Mesenchymal stem cell (in vitro differentiated cells and primary cell): ENCODE measurements around the gene ARHGEF4.

ENCODE experiments used
- DNase-seq: peaks from one replicate; pipeline ENCODE4 v3.0.0-alpha.2; 2013
- H2AFZ ChIP-seq: one replicate; pipeline ENCODE4 v1.6.1; 2013; ENCODE audit warnings: low read depth, mild to moderate bottlenecking, control low read depth, inconsistent platforms, low read length, moderate library complexity
- H2AK5ac ChIP-seq: 2 replicates; pipeline ENCODE4 v1.6.1; 2013; ENCODE audit warnings: low read length, moderate library complexity, mild to moderate bottlenecking, inconsistent platforms; ENCODE audit not compliant: severe bottlenecking
- H2BK120ac ChIP-seq: one replicate; pipeline ENCODE4 v1.6.1; 2013; ENCODE audit warnings: low read depth, mild to moderate bottlenecking, inconsistent platforms, low read length, moderate library complexity
- H2BK12ac ChIP-seq, 2 experiments: one replicate each; pipeline ENCODE4 v1.6.1; 2013; ENCODE audit warnings: inconsistent platforms in 2 of 2, low read length in 2 of 2, mild to moderate bottlenecking in 2 of 2, moderate library complexity in 2 of 2, control low read depth in 1 of 2
- H2BK15ac ChIP-seq: one replicate; pipeline ENCODE4 v1.6.1; 2013; ENCODE audit warnings: mild to moderate bottlenecking, low read depth, inconsistent platforms; ENCODE audit not compliant: poor library complexity, severe bottlenecking
- H2BK5ac ChIP-seq: 2 replicates; pipeline ENCODE4 v1.6.1; 2013; ENCODE audit warnings: low read depth, mild to moderate bottlenecking, low read length, control low read depth, inconsistent platforms; ENCODE audit not compliant: poor library complexity, severe bottlenecking
- H3K14ac ChIP-seq, 2 experiments: one replicate each; pipeline ENCODE4 v1.6.1; 2013; ENCODE audit warnings: inconsistent platforms in 2 of 2, low read length in 2 of 2, control low read depth in 1 of 2, mild to moderate bottlenecking in 1 of 2, moderate library complexity in 1 of 2
- H3K18ac ChIP-seq, 2 experiments: one replicate each; pipeline ENCODE4 v1.6.1; 2013; ENCODE audit warnings: inconsistent platforms in 2 of 2, low read length in 2 of 2, control low read depth in 1 of 2, low read depth in 1 of 2, mild to moderate bottlenecking in 1 of 2
- H3K23ac ChIP-seq, 2 experiments: one replicate each; pipeline ENCODE4 v1.6.1; 2013; ENCODE audit warnings: inconsistent platforms in 2 of 2, low read length in 2 of 2, mild to moderate bottlenecking in 2 of 2, moderate library complexity in 2 of 2, control low read depth in 1 of 2
- H3K27ac ChIP-seq: 2 replicates; pipeline ENCODE4 v1.5.1; 2013; ENCODE audit warnings: mild to moderate bottlenecking, moderate library complexity, low read length, control low read depth, inconsistent platforms; ENCODE audit not compliant: poor library complexity, severe bottlenecking
- H3K27me3 ChIP-seq, 2 experiments: 2 replicates each; pipeline versions ENCODE4 v1.6.1 to v1.7.0; 2013; ENCODE audit warnings: low read length in 2 of 2, mild to moderate bottlenecking in 2 of 2, moderate library complexity in 2 of 2, control low read depth in 1 of 2, inconsistent platforms in 1 of 2; ENCODE audit not compliant: control insufficient read depth in 1 of 2, insufficient read depth in 1 of 2
- H3K36me3 ChIP-seq, 2 experiments: 2 replicates each; pipeline versions ENCODE4 v1.6.1 to v1.7.0; 2013; ENCODE audit warnings: low read length in 2 of 2, control low read depth in 1 of 2, inconsistent platforms in 1 of 2, low read depth in 1 of 2, mild to moderate bottlenecking in 1 of 2; ENCODE audit not compliant: insufficient read depth in 2 of 2, control insufficient read depth in 1 of 2
- H3K4ac ChIP-seq, 2 experiments: one replicate each; pipeline ENCODE4 v1.6.1; 2013; ENCODE audit warnings: inconsistent platforms in 2 of 2, low read length in 2 of 2, mild to moderate bottlenecking in 2 of 2, moderate library complexity in 2 of 2, control low read depth in 1 of 2, low read depth in 1 of 2
- H3K4me1 ChIP-seq: 2 replicates; pipeline ENCODE4 v1.6.1; 2013; ENCODE audit warnings: low read depth, low read length, control low read depth; ENCODE audit not compliant: control insufficient read depth, insufficient read depth
- H3K4me2 ChIP-seq: 2 replicates; pipeline ENCODE4 v1.6.1; 2013; ENCODE audit warnings: low read length, mild to moderate bottlenecking, inconsistent platforms; ENCODE audit not compliant: poor library complexity, severe bottlenecking
- H3K4me3 ChIP-seq, 2 experiments: 2 replicates each; pipeline versions ENCODE4 v1.5.1 to v1.7.0; 2013; ENCODE audit warnings: low read length in 2 of 2, mild to moderate bottlenecking in 2 of 2, control low read depth in 1 of 2, low read depth in 1 of 2; ENCODE audit not compliant: insufficient read depth in 1 of 2
- H3K79me1 ChIP-seq: replicated peaks from 2 replicates; pipeline ENCODE4 v1.6.1; 2013; ENCODE audit warnings: mild to moderate bottlenecking, control low read depth, low read length, inconsistent platforms; ENCODE audit not compliant: poor library complexity, severe bottlenecking
- H3K9ac ChIP-seq: 2 replicates; pipeline ENCODE4 v1.7.0; 2013; ENCODE audit warnings: mild to moderate bottlenecking, low read length, moderate library complexity
- H3K9me3 ChIP-seq: 2 replicates; pipeline ENCODE4 v1.7.0; 2013; ENCODE audit warnings: mild to moderate bottlenecking, low read length; ENCODE audit not compliant: control insufficient read depth
- H4K8ac ChIP-seq: one replicate; pipeline ENCODE4 v1.6.1; 2013; ENCODE audit warnings: inconsistent platforms, mild to moderate bottlenecking, low read length, moderate library complexity
- H4K91ac ChIP-seq: one replicate; pipeline ENCODE4 v1.6.1; 2013; ENCODE audit warnings: mild to moderate bottlenecking, low read length, inconsistent platforms
- WGBS: methylation state at CpG from one replicate; pipeline ENCODE4 v1.1.7; 2013; ENCODE audit warnings: mixed read lengths; 5-methylcytosine and 5-hydroxymethylcytosine counted together

The ARHGEF4 gene

GRCh38 chr2:131015764-131016163, 179.1 kb downstream of the ARHGEF4 start:
- Histone ChIP-seq H2BK120ac (no peak overlapping the region), H2AFZ (no peak overlapping the region), H3K79me1 (no peaks in the 10 kb centered on the region)

GRCh38 chr2:131016826-131017741, 180.4 kb downstream of the ARHGEF4 start:
- H2BK5ac ChIP-seq: no peak overlapping the region
- H3K27ac ChIP-seq: no peak overlapping the region
- no peak overlapping the region for H3K4me2 ChIP-seq
- H2BK12ac ChIP-seq: no peak overlapping the region
- H3K4ac ChIP-seq: no peak overlapping the region
- no peaks in the 10 kb centered on the region for H3K9me3 ChIP-seq
- H3K27me3 ChIP-seq: peaks cover 11 to 14% of the 10 kb centered on the region in 2 experiments
- peak overlapping the region; percentile 57 for H3K9ac ChIP-seq
- H4K8ac ChIP-seq: no peak overlapping the region
- H4K91ac ChIP-seq: no peak overlapping the region
- peak overlapping the region in 1 of 2 experiments; percentile 34 for H3K4me3 ChIP-seq
- no peak overlapping the region for H3K23ac ChIP-seq
- 78% methylated on average over 4 of the region's 8 CpGs for WGBS
- no peak for DNase-seq
- H3K4me1 ChIP-seq: peaks cover 1% of the 10 kb centered on the region
- no peak overlapping the region for H3K14ac ChIP-seq
- H2AFZ ChIP-seq: peak overlapping the region; percentile 27
- H3K36me3 ChIP-seq: no peaks in the 10 kb centered on the region
- no peak overlapping the region for H2BK15ac ChIP-seq
- no peak overlapping the region for H2BK120ac ChIP-seq
- H3K79me1 ChIP-seq: no peaks in the 10 kb centered on the region
- H2AK5ac ChIP-seq: no peak overlapping the region
- no peak overlapping the region for H3K18ac ChIP-seq

More at GRCh38 chr2:131015764-131016163, 179.1 kb downstream of the ARHGEF4 start:
- H2AK5ac ChIP-seq: no peak overlapping the region
- H3K4me1 ChIP-seq: peaks cover 1% of the 10 kb centered on the region
- DNase-seq: no peak
- H3K4me3 ChIP-seq: no peak overlapping the region
- H3K36me3 ChIP-seq: no peaks in the 10 kb centered on the region
- no peaks in the 10 kb centered on the region for H3K9me3 ChIP-seq
- peaks cover 20 to 24% of the 10 kb centered on the region in 2 experiments for H3K27me3 ChIP-seq
- H3K18ac ChIP-seq: no peak overlapping the region
- H3K23ac ChIP-seq: no peak overlapping the region
- H3K4me2 ChIP-seq: no peak overlapping the region
- no peak overlapping the region for H2BK5ac ChIP-seq
- H2BK12ac ChIP-seq: no peak overlapping the region
- no peak overlapping the region for H3K4ac ChIP-seq
- H3K27ac ChIP-seq: no peak overlapping the region
- no peak overlapping the region for H4K8ac ChIP-seq
- WGBS: 94% methylated on average over 11 of the region's 11 CpGs
- no peak overlapping the region for H3K14ac ChIP-seq
- peak overlapping the region; percentile 68 for H4K91ac ChIP-seq
- H3K9ac ChIP-seq: no peak overlapping the region
- no peak overlapping the region for H2BK15ac ChIP-seq

GRCh38 chr2:131022731-131023130, 186.0 kb downstream of the ARHGEF4 start:
- Histone ChIP-seq H3K4me2 (no peak overlapping the region), H2BK120ac (no peak overlapping the region), H4K91ac (no peak overlapping the region), H4K8ac (no peak overlapping the region), H3K27me3 (peaks cover 0 to 9% of the 10 kb centered on the region in 2 experiments), H2BK12ac (no peak overlapping the region), H3K27ac (no peak overlapping the region), H2BK5ac (no peak overlapping the region), H3K4me3 (no peak overlapping the region), H2AK5ac (no peak overlapping the region), H3K9ac (no peak overlapping the region), H3K4ac (no peak overlapping the region), H2BK15ac (no peak overlapping the region), H3K14ac (no peak overlapping the region), H3K79me1 (no peaks in the 10 kb centered on the region), H3K36me3 (no peaks in the 10 kb centered on the region), H3K23ac (no peak overlapping the region), H3K4me1 (no peaks in the 10 kb centered on the region), H2AFZ (no peak overlapping the region), H3K18ac (no peak overlapping the region), H3K9me3 (peaks cover 10% of the 10 kb centered on the region)
- WGBS: 83% methylated on average over 1 of the region's 1 CpG
- DNase-seq: no peak

- Histone ChIP-seq H3K4me3 (no peak overlapping the region), H3K9ac (no peak overlapping the region), H3K27ac (no peak overlapping the region), H4K91ac (no peak overlapping the region), H2BK120ac (no peak overlapping the region), H3K9me3 (peaks cover 14% of the 10 kb centered on the region), H3K4me2 (no peak overlapping the region), H2AK5ac (no peak overlapping the region), H3K18ac (no peak overlapping the region), H2BK15ac (no peak overlapping the region), H3K27me3 (peaks cover 0 to 9% of the 10 kb centered on the region in 2 experiments), H3K23ac (no peak overlapping the region), H4K8ac (no peak overlapping the region), H3K4ac (no peak overlapping the region), H3K14ac (no peak overlapping the region), H3K79me1 (no peaks in the 10 kb centered on the region), H2BK12ac (no peak overlapping the region), H2AFZ (no peak overlapping the region), H2BK5ac (no peak overlapping the region), H3K36me3 (no peaks in the 10 kb centered on the region), H3K4me1 (no peaks in the 10 kb centered on the region)
- WGBS: 92% methylated on average over 1 of the region's 1 CpG
- DNase-seq: no peak
Observed at GRCh38 chr2:131023758-131024157, 187.0 kb downstream of the ARHGEF4 start.
